MG63 (cell line): ENCODE results near the gene PDXDC1. TPM values are rescaled to one million over a fixed set of nuclear protein-coding genes. Genes with fewer than 3 reads are reported as not detected.
"Not testable (repeated sequence)": the region's sequence is repeated elsewhere in the genome, so short reads cannot be mapped to it uniquely, and the experiment has no call there.

ENCODE experiments used
- DNase-seq: peaks from one replicate; pipeline ENCODE4 v3.0.0-alpha.2; 2020
- H3K27me3 ChIP-seq: fragments of 250-450 bp; sonication (Bioruptor Pico); 2 replicates; pipeline ENCODE4 v1.5.1; 2020; ENCODE audit warnings: mild to moderate bottlenecking, moderate library complexity
- H3K36me3 ChIP-seq: fragments of 250-450 bp; sonication (Bioruptor Pico); 2 replicates; pipeline ENCODE4 v1.5.1; 2020; ENCODE audit warnings: mild to moderate bottlenecking, moderate library complexity
- H3K4me3 ChIP-seq: fragments of 250-450 bp; sonication (Bioruptor Pico); 2 replicates; pipeline ENCODE4 v1.5.1; 2020; ENCODE audit warnings: mild to moderate bottlenecking, moderate library complexity
- H3K9me3 ChIP-seq: fragments of 250-450 bp; sonication (Bioruptor Pico); 2 replicates; pipeline ENCODE4 v1.5.1; 2020; ENCODE audit warnings: mild to moderate bottlenecking, moderate library complexity
- total RNA-seq: library from RNA; depleted of rRNA; stranded (reverse); fragments of >200 nt; shearing (Covaris generic); gene quantifications from 2 replicates; pipeline ENCODE4 v1.2.3, GENCODE V29; 2014; ENCODE audit warnings: low replicate concordance; rRNA removed

Gene PDXDC1, protein sequence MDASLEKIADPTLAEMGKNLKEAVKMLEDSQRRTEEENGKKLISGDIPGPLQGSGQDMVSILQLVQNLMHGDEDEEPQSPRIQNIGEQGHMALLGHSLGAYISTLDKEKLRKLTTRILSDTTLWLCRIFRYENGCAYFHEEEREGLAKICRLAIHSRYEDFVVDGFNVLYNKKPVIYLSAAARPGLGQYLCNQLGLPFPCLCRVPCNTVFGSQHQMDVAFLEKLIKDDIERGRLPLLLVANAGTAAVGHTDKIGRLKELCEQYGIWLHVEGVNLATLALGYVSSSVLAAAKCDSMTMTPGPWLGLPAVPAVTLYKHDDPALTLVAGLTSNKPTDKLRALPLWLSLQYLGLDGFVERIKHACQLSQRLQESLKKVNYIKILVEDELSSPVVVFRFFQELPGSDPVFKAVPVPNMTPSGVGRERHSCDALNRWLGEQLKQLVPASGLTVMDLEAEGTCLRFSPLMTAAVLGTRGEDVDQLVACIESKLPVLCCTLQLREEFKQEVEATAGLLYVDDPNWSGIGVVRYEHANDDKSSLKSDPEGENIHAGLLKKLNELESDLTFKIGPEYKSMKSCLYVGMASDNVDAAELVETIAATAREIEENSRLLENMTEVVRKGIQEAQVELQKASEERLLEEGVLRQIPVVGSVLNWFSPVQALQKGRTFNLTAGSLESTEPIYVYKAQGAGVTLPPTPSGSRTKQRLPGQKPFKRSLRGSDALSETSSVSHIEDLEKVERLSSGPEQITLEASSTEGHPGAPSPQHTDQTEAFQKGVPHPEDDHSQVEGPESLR
- 64.7 and 65.3 TPM in 2 replicates for total RNA-seq

- not testable (repeated sequence) for H3K27me3 ChIP-seq, H3K9me3 ChIP-seq, H3K36me3 ChIP-seq
- DNase-seq = peak; percentile 93
- H3K4me3 ChIP-seq = peak within 1 kb of the TSS; percentile 98
These were observed at the start of gene PDXDC1 for GRCh38 chr16:14974656-14975417. PDXDC1 (plus strand) TSS chr16:14975026; CDS start chr16:14975200, 174 bp downstream.

DNA sequence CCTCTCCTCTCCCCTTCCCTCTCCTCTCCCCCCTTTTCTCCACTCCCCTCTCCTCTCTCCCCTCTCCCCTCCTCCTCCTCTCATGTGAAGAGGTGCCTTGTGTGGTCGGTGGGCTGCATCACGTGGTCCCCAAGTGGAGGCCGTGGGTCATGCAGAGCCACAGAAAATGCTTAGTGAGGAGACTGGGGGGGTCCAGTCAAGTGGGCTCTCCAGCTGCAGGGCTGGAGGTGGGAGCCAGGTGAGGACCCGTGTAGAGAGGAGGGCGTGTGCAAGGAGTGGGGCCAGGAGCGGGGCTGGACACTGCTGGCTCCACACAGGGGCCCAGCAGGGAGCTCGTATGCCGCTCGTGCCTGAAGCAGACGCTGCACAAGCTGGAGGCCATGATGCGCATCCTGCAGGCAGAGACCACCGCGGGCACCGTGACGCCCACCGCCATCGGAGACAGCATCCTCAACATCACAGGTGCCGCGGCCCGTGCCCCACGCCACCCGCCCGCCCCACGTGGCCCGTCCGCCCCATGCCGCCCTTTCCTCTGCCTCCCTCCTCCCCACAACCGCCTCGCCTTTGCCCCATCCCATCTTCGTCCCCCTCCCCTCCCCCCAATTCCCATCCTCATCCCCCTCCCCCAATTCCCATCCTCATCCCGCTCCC lies 46.6 kb upstream of the PDXDC1 start:
- H3K27me3 ChIP-seq, H3K9me3 ChIP-seq, H3K4me3 ChIP-seq, DNase-seq, H3K36me3 ChIP-seq: not testable (repeated sequence)

GRCh38 chr16:14929176-14929575 lies 45.6 kb upstream of the PDXDC1 start:
- not testable (repeated sequence) for H3K9me3 ChIP-seq, H3K4me3 ChIP-seq, H3K27me3 ChIP-seq, DNase-seq, H3K36me3 ChIP-seq

DNA sequence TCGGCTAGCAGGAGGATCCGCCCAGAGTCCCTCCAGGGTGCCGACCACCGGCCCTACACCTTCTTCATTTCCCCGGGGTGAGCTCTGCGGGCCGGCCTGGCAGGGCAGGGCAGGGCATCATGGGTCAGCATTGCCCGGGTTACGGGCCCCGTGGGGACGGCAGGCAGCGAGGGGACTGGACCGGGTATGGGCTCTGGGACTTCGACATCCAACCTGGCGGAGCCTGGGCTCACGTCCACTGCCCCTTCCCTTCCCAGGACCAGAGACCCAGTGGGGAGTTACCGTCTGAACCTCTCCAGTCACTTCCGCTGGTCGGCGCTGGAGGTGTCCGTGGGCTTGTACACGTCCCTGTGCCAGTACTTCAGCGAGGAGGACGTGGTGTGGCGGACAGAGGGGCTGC lies 44.6 kb upstream of the PDXDC1 start:
- not testable (repeated sequence) for DNase-seq, H3K36me3 ChIP-seq, H3K4me3 ChIP-seq, H3K9me3 ChIP-seq, H3K27me3 ChIP-seq

DNA sequence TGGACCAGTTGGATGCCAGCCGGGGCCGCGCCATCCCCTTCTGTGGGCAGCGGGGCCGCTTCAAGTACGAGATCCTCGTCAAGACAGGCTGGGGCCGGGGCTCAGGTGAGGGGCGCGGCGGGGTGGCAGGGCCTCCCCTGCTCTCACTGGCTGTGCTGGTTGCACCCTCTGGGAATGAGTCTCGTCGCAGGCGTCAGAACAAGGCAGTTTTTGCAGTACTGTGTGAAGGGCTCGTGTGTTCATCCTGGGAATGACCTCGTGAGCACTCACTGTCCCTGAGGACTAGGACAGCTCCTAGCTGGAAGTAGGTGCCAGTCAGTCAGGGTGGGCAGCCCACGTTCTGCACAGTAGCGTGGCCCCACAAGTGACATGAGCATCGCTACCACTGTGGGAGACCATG lies 43.9 kb upstream of the PDXDC1 start:
- H3K36me3 ChIP-seq, DNase-seq, H3K4me3 ChIP-seq, H3K9me3 ChIP-seq, H3K27me3 ChIP-seq: not testable (repeated sequence)

DNA sequence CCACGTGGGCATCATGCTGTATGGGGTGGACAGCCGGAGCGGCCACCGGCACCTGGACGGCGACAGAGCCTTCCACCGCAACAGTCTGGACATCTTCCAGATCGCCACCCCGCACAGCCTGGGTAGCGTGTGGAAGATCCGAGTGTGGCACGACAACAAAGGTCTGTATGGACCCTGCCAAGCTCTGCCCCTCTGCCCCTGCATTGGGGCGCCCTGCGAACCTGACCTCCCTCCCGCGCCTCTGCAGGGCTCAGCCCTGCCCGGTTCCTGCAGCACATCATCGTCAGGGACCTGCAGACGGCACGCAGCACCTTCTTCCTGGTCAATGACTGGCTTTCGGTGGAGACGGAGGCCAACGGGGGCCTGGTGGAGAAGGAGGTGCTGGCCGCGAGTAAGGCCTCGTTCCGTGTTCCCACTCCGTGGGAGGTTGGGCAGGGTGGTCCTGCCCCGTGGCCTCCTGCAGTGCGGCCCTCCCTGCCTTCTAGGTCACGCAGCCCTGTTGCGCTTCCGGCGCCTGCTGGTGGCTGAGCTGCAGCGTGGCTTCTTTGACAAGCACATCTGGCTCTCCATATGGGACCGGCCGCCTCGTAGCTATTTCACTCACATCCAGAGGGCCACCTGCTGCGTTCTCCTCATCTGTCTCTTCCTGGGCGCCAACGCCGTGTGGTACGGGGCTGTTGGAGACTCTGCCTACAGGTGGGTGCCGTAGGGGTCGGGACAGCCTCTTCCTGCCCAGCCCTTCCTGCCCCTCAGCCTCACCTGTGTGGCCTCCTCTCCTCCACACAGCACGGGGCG lies 42.0 kb upstream of the PDXDC1 start:
- not testable (repeated sequence) for H3K27me3 ChIP-seq, H3K36me3 ChIP-seq, H3K9me3 ChIP-seq, DNase-seq, H3K4me3 ChIP-seq

- not testable (repeated sequence) for DNase-seq, H3K27me3 ChIP-seq, H3K4me3 ChIP-seq, H3K9me3 ChIP-seq, H3K36me3 ChIP-seq
These were observed 37.7 kb upstream of the PDXDC1 start, which contains the start of gene NPIPA1 for GRCh38 chr16:14937143-14937542. NPIPA1 (plus strand) TSS chr16:14937443; CDS start chr16:14937443, 0 bp downstream.

DNA sequence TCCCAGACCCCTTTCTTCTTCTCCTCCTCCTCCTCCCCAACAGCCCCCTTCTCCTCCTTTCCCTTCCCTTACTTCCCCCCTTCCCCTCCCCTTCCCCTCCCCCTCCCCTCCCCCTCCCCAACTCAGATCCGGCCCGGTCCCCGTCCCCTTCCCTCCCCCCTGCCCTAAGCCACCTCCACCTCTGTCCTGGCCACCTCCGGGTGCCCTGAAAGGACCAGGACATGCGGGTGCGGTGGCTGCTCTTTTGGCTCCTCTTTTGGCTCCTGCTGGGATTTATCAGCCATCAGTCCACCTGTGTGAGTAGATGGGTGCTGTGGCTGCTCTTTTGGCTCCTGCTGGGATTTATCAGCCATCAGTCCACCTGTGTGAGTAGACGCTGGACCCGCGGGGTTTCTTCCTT lies 36.8 kb upstream of the PDXDC1 start:
- not testable (repeated sequence) for H3K9me3 ChIP-seq, H3K27me3 ChIP-seq, H3K36me3 ChIP-seq, H3K4me3 ChIP-seq, DNase-seq

- H3K9me3 ChIP-seq, H3K4me3 ChIP-seq, DNase-seq, H3K36me3 ChIP-seq, H3K27me3 ChIP-seq: not testable (repeated sequence)
These were observed 32.1 kb upstream of the PDXDC1 start for GRCh38 chr16:14942686-14943085.

DNA sequence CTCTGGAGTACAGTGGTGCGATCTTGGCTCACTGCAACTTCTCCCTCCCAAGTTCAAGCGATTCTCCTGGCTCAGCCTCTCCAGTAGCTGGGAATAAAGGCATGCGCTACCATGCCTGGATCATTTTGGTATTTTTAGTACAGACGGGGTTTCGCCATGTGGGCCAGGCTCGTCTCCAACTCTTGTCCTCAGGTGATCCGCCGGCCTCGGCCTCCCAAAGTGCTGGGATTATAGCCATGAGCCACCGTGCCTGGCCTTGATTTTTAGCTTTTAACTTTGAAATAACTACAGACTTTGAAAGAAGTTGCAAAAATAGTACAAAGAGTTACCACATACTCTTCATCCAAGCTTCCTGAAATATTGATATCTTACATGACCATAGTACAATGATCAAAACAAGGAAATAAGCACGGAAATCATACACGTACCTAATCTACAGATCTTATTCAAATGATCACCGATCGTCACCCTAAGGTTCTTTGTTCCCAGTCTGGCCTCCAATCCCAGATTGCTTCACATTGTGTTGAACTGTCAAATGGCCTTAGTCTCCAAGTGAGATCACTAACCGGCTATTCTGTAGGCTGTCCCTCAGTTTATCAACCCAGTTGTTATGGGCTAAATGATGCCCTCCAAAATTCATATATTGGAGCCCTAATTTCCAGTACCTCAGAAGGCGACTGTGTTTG lies 19.1 kb upstream of the PDXDC1 start:
- no peaks in the 10 kb centered on the region; the same call in 1 of the 2 replicates for H3K27me3 ChIP-seq
- H3K9me3 ChIP-seq = no peaks in the 10 kb centered on the region
- no peak overlapping the region for H3K4me3 ChIP-seq
- no peaks in the 10 kb centered on the region for H3K36me3 ChIP-seq
- DNase-seq = no peak

DNA sequence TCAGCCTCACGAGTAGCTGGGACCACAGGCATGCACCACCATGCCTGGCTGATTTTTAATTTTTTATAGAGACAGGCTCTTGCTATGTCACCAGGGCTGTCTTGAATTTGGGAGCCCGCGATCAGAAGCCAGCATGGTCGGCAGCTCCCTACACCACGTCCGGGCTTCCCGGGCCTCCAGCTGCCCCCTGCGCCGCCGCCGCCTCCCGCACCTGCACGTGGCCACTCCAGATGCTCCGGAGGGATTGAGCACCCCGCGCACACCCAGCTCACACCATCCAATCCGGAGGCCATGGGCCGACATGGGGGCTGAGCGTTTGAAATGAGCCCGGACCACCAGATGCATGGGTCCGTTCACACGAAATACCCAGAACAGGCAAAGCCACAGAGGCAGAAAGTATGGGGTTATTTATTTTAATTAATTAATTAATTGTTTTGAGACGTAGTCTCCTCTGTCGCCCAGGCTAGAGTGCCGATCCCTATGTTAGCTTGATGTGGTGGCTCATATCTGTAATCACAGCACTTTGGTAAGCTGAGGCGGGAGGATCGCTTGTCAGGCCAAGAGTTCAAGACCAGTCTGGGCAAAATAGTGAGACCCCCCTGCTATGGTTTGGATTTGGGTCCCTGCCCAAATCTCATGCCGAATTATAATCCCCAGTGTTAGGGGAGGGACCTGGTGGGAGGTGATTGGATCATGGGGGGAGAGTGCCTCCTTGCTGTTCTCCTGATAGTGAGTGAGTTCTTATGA lies 17.1 kb upstream of the PDXDC1 start:
- Histone ChIP-seq H3K27me3 (peaks cover 13% of the 10 kb centered on the region), H3K4me3 (no peak overlapping the region), H3K9me3 (no peaks in the 10 kb centered on the region; the same call in 1 of the 2 replicates), H3K36me3 (no peaks in the 10 kb centered on the region)
- no peak for DNase-seq

GRCh38 chr16:14958323-14958600 lies 16.6 kb upstream of the PDXDC1 start:
- Histone ChIP-seq H3K9me3 (no peaks in the 10 kb centered on the region; the same call in 1 of the 2 replicates), H3K27me3 (peaks cover 16% of the 10 kb centered on the region), H3K4me3 (no peak overlapping the region), H3K36me3 (no peaks in the 10 kb centered on the region)
- DNase-seq = no peak

GRCh38 chr16:14958970-14959369 lies 15.9 kb upstream of the PDXDC1 start:
- no peak for DNase-seq
- no peak overlapping the region for H3K4me3 ChIP-seq

GRCh38 chr16:14961405-14962186 lies 13.2 kb upstream of the PDXDC1 start:
- no peak for DNase-seq

More at GRCh38 chr16:14958970-14959369, 15.9 kb upstream of the PDXDC1 start:
- H3K9me3 ChIP-seq = peaks cover 2% of the 10 kb centered on the region
- H3K36me3 ChIP-seq = no peaks in the 10 kb centered on the region
- peaks cover 19% of the 10 kb centered on the region for H3K27me3 ChIP-seq

More at GRCh38 chr16:14961405-14962186, 13.2 kb upstream of the PDXDC1 start:
- Histone ChIP-seq H3K36me3 (no peaks in the 10 kb centered on the region), H3K9me3 (peaks cover 3% of the 10 kb centered on the region), H3K4me3 (no peak overlapping the region), H3K27me3 (peaks cover 23% of the 10 kb centered on the region)
